ENCODE measurements around the gene EIF4B.

EIF4B gene

GRCh38 chr12:53049571-53050318, 43.5 kb downstream of the EIF4B start, which contains the start of gene TNS2:
Gene TNS2 (plus strand): TSS chr12:53050065. CDS start chr12:53050186, 121 bp downstream.
- TF ChIP-seq CTCF (IDR thresholded peaks at IDR 0.05), result no peak
- H3K27me3 ChIP-seq, result peaks cover 31% of the 10 kb centered on the region
- H3K4me1 ChIP-seq (ENCODE audit: control insufficient read depth in 1 of 2, insufficient read depth in 1 of 2, low read depth in 1 of 2, low read length in 1 of 2), result peaks cover 22 to 23% of the 10 kb centered on the region in 2 experiments
- H3K27ac ChIP-seq, result no peak within 1 kb of the TSS
- H3K4me3 ChIP-seq (ENCODE audit: low read depth in 1 of 2, low read length in 1 of 2), result no peak within 1 kb of the TSS
- H3K36me3 ChIP-seq, result no peaks in the 10 kb centered on the region
- H3K9me3 ChIP-seq, result no peaks in the 10 kb centered on the region

GRCh38 chr12:53050426-53051057, 44.3 kb downstream of the EIF4B start:
- no peak for TF ChIP-seq CTCF (IDR thresholded peaks at IDR 0.05)
- Histone ChIP-seq H3K9me3 (no peaks in the 10 kb centered on the region), H3K36me3 (no peaks in the 10 kb centered on the region), H3K27me3 (peaks cover 27% of the 10 kb centered on the region), H3K27ac (no peak overlapping the region), H3K4me3 (ENCODE audit: low read depth in 1 of 2, low read length in 1 of 2) (no peak overlapping the region), H3K4me1 (ENCODE audit: control insufficient read depth in 1 of 2, insufficient read depth in 1 of 2, low read depth in 1 of 2, low read length in 1 of 2) (peaks cover 23 to 24% of the 10 kb centered on the region in 2 experiments)

- Histone ChIP-seq H3K4me3 (ENCODE audit: low read depth in 1 of 2, low read length in 1 of 2) (no peak overlapping the region), H3K27ac (no peak overlapping the region)
Measured at GRCh38 chr12:53051058-53051880, 45.0 kb downstream of the EIF4B start.

GRCh38 chr12:53051881-53052412, 45.7 kb downstream of the EIF4B start:
- Histone ChIP-seq H3K9me3 (no peaks in the 10 kb centered on the region), H3K36me3 (no peaks in the 10 kb centered on the region), H3K27me3 (peaks cover 15% of the 10 kb centered on the region), H3K4me1 (ENCODE audit: control insufficient read depth in 1 of 2, insufficient read depth in 1 of 2, low read depth in 1 of 2, low read length in 1 of 2) (peaks cover 15 to 16% of the 10 kb centered on the region in 2 experiments), H3K4me3 (ENCODE audit: low read depth in 1 of 2, low read length in 1 of 2) (no peak overlapping the region), H3K27ac (no peak overlapping the region)
- no peak for TF ChIP-seq CTCF (IDR thresholded peaks at IDR 0.05)

More at GRCh38 chr12:53051058-53051880, 45.0 kb downstream of the EIF4B start:
- H3K27me3 ChIP-seq, result peaks cover 21% of the 10 kb centered on the region
- TF ChIP-seq CTCF (IDR thresholded peaks at IDR 0.05), result no peak
- no peaks in the 10 kb centered on the region for H3K36me3 ChIP-seq
- H3K4me1 ChIP-seq (ENCODE audit: control insufficient read depth in 1 of 2, insufficient read depth in 1 of 2, low read depth in 1 of 2, low read length in 1 of 2), result peaks cover 20 to 22% of the 10 kb centered on the region in 2 experiments
- no peaks in the 10 kb centered on the region for H3K9me3 ChIP-seq
